Stimulated activated naive CD4-positive, alpha-beta T cell treated with Interleukin-2 at 50 U/mL for 16 hours (primary cell): Measurements from ENCODE around the gene IFIT1B.
A peak's percentile ranks its signal among the peaks of the same experiment; 100 is the strongest.
"Not testable (repeated sequence)": the region's sequence is repeated elsewhere in the genome, so short reads cannot be mapped to it uniquely, and the experiment has no call there.

Experiments used
- DNase-seq: peaks from one replicate; lab custom pipeline; 2025; lab: John Stamatoyannopoulos, UW

Gene IFIT1B

DNA sequence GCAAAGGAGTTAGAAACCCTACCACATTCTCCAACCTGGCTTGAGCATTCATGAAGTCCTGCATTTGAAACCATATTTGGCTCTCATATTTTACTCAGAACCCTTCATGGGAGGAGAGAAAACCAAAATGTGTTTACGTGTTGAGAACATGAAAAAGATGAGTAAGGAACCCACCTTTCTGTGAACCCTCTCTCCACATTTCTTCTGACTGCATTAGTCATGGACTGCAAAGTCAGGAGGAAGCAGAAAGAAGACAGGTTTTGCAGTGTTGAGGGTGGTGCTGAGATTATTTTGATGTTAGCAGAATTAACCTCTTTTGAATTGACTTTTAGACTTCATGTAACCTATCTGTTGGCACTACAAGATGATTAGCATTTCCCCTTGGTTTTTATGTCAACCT is 4.9 kb downstream of the IFIT1B start:
- no peak for DNase-seq

DNA sequence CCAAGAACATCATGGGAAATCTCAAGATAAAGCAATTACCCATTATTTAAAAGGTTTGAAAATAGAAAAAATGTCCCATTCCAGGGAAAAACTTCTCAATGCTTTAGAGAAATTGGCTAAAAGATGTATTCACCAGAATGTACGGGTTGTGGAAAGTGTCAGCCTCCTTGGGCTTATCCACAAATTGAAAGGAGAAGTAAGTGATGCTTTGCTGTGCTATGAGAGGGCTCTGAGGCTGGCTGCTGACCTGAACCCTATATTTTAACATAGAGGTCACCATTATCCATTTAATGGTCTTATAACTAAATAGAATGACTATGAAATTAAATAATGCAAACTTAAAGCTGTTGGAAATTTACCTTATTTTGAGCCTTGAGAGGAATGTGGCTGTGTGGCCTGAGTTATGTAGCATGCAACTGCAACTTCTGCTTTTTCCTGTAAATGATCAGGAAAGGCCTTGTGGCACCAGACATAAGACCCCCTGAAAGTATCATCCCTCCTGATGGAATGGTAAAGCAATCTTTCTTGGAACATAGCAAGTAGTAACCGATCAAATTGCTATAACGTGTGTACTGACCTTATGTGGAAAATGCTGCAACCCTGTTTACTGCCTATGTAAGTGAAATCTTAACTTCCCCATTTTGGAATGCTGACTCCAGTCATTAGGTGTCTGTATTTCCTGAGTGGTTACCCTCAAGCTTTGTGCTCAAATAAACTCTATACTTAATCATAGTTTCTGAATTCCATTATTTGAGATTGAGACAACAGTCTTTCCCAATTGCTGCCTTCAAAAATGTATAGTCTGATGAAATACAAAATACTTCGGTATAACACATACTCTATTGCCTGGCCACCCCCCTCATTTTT is 6.9 kb downstream of the IFIT1B start:
- DNase-seq: no peak

DNA sequence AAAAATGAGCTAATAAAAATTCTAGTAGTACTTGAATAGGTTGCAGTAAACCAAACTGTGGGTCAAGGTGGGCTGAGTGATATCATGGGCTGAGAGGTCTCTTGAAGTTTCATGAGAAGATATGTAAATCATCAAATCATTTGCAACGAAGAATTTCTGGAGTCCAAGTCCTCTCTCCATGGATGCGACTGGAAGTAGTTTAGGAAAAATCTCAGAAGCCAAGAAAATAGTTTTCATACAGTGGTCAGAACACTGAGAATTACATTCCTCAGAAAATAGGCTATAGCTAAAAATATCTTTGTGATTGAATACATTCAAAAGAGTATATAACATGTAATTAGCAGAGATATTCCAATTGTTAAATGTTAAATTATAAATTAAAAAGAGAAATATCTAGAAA is 10.9 kb downstream of the IFIT1B start:
- no peak for DNase-seq

DNA sequence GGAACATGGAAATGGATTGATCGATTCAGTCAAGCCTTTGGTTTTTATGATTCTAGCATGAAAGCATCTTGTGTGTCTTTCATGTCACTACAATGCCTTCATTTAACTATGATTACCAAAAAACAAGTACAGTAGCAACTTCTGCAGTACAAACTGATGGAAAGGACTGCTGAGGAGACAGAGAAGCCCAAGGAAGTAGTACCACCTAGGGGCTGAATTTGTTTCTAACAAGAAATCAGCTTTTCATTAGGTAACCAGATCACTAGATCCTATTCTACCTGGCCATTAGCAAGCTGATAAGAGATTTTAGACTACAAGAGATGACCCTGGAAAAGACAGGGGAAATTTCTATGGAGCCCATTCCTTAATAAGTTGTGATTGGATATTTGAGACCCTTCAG is 11.4 kb downstream of the IFIT1B start:
- DNase-seq: no peak

DNA sequence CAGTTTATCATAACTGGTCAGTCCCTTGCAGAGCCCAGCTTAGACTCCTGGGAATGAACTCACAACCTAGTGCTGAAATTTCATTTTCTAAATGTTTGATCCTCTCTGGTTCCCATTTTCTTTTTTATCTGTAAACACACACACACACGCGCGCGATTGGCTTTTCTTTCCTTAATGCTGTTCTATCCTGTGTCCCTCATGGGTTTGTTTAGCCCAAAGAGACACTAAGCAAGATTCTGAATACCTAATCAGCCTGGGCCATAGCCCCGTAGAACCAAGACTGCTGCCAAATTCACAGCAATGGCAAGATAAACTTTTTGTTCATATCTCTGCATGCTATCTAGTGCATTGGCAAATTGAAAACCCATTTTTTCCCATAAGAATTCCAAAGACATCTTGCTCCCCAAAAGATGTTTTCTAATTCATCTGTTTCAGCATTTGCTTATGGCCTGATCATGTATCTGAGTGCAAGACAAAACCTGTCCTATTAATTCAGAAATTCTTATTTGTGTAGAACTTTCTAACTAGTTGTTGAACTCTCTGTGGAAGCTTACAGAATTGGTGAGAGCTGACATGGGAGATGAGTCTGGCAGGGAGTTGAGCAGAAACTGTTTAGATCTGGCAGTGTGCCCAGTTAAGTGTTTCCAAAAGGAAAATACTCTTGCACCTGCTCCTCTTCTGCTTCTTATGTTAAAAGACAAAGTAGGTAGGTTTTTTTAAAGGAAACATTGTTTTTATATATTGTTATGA is 12.8 kb downstream of the IFIT1B start:
- DNase-seq: no peak

DNA sequence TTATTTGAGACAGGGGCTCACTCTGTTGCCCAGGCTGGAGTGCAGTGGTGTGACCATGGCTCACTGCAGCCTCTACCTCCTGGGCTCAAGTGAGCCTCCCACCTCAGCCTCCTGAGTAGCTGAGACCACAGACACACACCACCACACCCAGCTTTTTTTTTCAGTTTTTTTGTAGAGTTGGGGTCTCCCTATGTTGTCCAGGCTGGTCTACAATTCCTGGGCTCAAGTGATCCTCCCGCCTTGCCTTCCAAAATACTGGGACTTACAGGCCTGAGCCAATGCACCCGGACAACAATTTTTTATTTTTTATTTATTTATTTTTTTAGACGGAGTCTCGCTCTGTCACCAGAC is 13.3 kb downstream of the IFIT1B start:
- not testable (repeated sequence) for DNase-seq

DNA sequence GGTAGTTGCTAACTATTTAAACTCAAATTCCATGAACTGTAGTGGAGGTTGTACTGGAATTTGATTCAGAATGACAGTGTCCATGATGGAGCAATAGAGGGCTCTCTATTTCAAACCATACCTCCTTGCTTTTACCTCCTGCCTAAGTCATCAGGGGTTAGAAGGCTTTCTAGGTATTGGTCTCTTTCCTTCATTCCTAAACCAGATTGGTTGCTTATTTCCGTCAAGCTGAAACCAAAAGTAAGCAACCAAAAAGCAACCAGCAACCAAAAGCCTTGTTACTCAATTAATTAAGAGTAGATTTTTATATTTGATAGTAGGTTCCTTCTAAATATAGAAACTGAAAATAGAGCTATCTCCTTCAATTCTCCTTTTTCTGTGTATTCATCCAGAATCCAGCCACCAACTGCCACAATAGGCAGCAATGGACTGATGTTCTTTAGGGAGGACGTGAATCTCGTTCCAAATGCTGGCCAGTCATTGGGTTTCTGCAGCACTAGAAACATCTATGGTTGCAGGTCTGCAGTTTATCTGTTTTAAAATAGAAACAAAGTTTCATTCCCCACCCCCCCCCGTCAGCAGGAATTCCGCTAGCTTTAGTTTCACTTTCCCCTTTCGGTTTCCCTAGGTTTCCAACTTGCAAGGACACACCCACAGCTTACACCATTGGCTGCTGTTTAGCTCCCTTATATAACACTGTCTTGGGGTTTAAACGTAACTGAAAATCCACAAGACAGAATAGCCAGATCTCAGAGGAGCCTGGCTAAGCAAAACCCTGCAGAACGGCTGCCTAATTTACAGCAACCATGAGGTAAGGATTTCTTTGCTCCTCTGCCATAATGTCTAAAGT is 14.3 kb downstream of the IFIT1B start, which contains the start of gene IFIT1:
TSS of gene IFIT1 (plus strand) at position 717 of the 850 bp plus-strand sequence. CDS start at position 807, 90 bp downstream.
- DNase-seq: peak; percentile 26

DNA sequence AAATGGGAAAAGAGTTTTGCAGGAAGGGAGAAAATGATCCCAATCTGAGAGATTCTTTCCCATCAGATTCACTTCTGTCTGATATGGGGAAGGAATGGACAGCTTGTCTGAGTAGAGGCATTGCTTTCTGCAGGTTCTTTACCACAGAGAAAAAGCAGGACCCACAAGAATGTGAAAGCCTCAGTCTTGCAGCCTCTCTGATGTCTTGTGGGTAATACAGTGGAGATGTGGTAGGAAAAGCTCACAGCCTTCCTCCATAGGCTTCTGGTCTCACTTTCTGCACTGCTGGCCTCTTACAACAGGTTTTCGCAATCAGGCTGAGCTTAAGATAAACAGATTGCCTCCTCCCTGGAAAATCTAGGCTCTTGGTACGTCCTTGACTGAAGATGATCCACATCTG is 15.1 kb downstream of the IFIT1B start:
- no peak for DNase-seq

DNA sequence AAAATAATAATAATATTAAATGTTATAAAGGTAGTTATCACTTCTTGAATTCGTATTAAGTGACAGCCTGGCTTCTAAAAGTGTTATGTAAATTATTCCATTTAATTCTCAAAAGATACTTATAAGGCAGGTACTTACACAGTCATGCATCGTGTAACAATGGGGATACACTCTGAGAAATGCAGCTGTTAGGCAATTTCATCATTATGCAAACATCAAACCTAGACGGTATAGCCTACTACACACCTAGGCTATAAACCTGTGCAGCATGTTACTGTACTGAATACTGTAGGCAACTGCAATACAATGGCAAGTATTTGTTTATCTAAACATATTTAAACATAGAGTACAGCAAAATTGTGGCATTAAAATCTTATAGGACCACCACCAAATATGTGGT is 16.0 kb downstream of the IFIT1B start:
- no peak for DNase-seq

DNA sequence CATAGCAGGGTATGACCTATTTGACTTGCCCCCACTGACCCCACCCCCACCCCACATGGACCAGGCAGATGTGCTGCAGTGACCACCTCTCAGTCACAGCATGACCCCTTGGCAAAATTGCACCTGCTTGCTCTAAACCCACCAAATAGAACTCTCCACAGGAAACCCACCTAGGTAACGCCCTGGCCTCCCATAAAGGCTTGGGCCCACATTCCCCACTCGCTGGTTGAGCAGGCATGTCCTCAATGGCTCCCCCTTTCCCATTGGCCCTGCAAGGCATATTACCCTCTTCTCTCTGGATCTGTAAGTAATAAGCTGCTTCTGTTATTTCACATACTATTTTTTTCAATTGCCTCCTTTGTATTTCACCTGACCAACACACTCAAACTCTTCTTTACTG is 17.3 kb downstream of the IFIT1B start:
- no peak for DNase-seq

DNA sequence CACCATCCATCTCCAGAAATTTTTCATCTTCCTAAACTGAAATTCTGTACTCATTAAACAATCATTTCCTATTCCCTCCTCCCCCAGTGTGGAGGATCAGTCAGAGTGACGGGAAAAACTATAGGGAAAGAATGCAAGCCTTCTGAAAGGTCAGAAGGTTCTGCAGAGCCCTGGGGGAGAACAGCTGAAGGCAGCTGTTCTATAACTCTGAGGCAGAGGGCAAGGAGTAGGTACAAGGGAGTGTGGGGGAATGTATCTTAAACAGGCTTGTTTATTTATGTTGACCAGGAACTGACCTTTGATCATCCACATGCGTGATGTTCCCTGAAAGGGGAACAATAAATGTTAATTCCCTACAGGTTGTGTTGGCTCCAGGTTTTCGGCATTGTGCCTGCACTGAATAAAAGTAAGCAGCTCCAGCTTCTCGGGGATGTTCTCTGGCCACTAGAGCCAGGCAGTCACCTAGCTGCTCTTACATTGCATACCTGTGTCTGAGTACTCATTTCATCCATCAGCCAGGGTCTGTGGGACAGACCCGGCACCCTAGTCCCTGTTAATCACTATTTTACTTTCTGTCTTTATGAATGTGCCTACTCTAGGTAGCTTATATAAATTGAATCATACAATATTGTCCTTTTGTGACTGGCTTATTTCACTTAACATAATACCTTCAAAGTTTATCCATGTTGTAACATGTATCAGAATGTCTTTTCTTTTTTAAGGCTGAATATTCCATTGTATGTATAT is 20.3 kb downstream of the IFIT1B start:
- DNase-seq: no peak

DNA sequence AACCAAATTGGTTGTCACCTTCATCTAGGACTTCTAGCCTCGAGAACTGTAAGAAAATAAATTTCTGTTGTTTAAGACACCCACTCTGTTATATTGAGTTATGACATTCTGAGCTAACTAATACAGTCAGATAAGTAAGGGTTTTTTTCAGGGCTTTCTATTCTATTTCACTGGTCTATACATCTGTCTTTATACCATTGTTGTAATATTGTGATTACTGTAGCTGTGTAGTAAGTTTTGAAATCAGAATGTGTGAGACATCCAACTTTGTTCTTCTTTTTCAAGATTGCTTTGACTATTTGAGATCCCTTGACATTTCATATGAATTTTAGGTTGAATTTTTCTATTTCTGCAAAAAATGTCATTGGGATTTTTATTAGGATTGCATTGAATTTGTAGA is 22.1 kb downstream of the IFIT1B start:
- no peak for DNase-seq

DNA sequence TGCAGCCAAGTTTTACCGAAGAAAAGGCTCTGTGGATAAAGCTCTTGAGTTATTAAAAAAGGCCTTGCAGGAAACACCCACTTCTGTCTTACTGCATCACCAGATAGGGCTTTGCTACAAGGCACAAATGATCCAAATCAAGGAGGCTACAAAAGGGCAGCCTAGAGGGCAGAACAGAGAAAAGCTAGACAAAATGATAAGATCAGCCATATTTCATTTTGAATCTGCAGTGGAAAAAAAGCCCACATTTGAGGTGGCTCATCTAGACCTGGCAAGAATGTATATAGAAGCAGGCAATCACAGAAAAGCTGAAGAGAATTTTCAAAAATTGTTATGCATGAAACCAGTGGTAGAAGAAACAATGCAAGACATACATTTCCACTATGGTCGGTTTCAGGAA is 25.2 kb downstream of the IFIT1B start:
- no peak for DNase-seq

DNA sequence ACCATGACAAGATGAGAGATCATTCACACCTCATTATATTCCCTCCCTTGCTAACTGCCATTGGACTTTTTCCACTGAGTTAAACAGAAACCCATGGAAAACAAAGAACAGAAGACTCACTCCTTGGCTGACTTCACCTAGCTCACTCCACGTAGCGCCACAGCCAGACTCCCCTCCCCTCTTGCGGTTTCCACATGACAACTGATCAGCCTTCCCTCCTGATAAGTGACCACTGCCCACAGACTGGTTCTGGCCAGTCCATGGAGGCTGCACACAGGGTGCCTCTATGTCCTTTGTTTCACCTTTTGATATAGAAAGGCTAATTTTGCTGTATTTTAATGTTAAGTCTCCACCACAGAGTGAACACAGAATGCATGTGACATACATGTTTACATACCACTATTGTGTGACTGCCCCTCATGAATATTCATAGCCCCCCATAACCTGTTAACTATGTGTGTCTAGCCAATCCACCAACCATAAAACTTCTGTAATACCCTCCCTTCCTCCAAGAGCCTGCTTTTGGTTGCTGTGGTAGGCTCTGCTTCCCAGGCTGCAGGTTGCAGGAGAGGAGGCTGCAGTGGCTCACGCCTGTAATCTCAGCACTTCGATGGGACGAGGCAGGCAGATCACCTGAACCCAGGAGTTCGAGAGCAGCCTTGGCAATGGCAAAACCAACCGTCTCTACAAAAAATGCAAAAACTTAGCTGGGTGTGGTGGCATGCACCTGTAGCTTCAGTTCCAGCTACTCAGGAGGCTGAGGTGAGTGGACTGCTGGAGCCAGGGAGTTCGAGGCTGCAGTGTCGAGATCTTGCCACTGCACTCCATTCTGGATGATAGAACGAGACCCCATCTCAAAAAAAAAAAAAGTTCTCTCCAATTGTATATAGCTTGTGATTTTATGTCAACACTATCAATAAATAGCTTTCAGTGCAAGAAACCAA is 26.5 kb downstream of the IFIT1B start:
- no peak for DNase-seq

DNA sequence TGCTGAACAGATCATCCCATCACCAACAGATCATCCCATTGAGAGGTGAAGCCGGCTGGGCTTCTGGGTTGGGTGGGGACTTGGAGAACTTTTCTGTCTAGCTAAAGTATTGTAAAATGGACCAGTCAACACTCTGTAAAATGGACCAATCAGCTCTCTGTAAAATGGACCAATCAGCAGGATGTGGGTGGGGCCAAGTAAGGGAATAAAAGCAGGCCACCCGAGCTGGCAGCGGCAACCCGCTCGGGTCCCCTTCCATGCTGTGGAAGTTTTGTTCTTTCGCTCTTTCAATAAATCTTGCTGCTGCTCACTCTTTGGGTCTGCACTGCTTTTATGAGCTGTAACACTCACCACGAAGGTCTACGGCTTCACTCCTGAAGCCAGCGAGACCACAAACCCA is 28.3 kb downstream of the IFIT1B start:
- not testable (repeated sequence) for DNase-seq

DNA sequence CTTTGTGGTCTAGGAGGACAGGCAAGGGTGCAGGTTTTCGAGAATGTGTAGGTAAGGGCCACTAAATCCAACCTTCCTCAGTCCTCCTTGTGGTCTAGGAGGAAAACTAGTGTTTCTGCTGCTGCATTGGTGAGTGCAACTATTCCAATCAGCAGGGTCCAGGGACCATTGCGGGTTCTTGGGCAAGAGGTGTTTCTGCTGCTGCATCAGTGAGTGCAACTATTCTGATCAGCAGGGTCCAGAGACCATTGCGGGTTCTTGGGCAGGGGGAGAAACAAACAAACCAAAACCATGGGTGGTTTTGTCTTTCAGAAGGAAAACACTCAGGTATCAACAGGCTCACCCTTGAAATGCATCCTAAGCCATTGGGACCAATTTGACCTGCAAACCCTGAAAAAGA is 29.9 kb downstream of the IFIT1B start:
- DNase-seq: not testable (repeated sequence)

DNA sequence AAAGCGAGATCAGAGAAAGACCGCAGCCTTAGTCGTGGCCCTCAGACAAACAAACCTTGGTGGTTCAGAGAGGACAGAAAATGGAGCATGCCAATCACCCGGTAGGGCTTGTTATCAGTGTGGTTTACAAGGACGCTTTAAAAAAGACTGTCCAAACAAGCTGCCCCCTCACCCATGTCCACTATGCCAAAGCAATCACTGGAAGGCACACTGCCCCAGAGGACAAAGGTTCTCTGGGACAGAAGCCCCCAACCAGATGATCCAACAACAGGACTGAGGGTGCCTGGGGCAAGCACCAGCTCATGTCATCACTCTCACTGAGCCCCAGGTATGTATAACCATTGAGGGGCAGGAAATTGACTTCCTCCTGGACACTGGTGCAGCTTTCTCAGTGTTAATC is 31.4 kb downstream of the IFIT1B start:
- DNase-seq: not testable (repeated sequence)

DNA sequence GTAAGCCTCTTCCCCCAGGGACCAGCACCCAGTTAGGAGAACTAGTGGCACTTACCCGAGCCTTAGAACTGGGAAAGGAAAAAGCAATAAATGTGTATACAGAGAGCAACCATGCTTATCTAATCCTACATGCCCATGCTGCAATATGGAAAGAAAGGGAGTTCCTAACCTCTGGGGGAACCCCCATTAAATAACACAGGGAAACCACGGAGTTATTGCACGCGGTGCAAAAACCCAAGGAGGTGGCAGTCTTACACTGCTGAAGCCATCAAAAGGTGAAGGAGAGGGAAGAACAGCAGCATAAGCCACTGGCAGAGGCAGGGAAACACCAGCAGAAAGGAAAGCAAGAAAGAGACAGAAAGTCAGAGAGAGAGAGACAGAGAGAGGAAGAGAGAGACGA is 32.7 kb downstream of the IFIT1B start:
- DNase-seq: not testable (repeated sequence)

DNA sequence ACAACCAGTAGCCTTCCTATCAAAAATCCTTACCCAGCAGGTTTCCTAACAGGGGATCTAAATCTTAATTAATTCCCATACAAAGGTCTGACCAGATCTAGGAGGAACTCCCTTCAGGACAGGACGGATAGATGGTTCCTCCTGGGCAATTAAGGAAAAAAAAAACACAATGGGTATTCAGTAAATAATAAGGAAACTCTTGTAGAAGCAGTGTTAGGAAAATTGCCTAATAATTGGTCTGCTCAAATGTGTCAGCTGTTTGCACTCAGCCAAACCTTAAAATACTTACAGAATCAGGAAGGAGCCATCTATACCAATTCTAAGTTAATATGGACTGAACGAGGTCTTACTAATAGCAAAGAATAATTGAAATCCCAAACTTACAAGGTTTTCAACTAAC is 33.3 kb downstream of the IFIT1B start:
- not testable (repeated sequence) for DNase-seq

DNA sequence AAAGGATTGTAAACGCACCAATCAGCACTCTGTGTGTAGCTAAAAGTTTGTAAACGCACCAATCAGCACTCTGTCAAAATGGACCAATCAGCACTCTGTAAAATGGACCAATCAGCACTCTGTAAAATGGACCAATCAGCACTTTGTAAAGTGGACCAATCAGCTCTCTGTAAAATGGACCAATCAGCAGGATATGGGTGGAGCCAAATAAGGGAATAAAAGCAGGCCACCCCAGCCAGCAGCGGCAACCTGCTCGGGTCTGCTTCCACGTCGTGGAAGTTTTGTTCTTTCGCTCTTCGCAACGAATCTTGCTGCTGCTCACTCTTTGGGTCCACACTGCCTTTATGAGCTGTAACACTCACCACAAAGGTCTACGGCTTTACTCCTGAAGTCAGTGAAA is 34.4 kb downstream of the IFIT1B start:
- not testable (repeated sequence) for DNase-seq
